ENCODE results near the gene OR12D1.

DNA sequence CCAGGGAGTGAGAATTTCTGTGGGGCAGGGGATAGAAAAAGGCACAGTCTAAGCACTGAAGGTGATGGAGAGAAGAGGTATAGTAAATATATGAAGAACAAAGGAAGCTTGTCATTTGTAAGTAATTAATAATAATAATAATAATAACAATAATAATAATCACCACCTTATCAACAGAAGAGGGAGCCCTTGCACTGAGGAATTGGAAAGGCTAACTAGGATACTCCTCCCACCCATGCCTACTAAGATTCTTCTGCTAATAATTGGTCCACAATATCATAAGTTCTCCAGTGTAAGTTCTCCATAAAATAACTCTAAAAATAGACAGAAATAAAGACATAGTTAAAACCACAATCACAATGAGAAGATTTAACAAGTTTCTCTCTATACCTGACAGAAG lies 38.7 kb upstream of the OR12D1 start:
- TF ChIP-seq CTCF (IDR thresholded peaks at IDR 0.05) (no peak), POLR2AphosphoS5 (IDR thresholded peaks at IDR 0.05) (no peak)
